Endometrial microvascular endothelial cells (primary cell): ENCODE results near the gene POLD1. TPM values are rescaled to one million over a fixed set of nuclear protein-coding genes. Genes with fewer than 3 reads are reported as not detected.
"Not testable (repeated sequence)": the region's sequence is repeated elsewhere in the genome, so short reads cannot be mapped to it uniquely, and the experiment has no call there.

Experiments used
- in situ Hi-C: cut with HindIII; loops from 2 replicates; pipeline ENCODE4 v1.10.0; 2017; ENCODE audit warnings: low sequenced_read_pairs, low pct_unique_long_range_greater_than_20kb; ENCODE audit errors: inconsistent ontology term
- total RNA-seq: library from RNA; depleted of rRNA; stranded (reverse); fragments of >200 nt; gene quantifications from one replicate; pipeline ENCODE4 v1.2.3, GENCODE V29; 2015; ENCODE audit errors: inconsistent ontology term

POLD1 gene
- total RNA-seq, 1 donor from 2014 or later, result 63.2 TPM

DNA sequence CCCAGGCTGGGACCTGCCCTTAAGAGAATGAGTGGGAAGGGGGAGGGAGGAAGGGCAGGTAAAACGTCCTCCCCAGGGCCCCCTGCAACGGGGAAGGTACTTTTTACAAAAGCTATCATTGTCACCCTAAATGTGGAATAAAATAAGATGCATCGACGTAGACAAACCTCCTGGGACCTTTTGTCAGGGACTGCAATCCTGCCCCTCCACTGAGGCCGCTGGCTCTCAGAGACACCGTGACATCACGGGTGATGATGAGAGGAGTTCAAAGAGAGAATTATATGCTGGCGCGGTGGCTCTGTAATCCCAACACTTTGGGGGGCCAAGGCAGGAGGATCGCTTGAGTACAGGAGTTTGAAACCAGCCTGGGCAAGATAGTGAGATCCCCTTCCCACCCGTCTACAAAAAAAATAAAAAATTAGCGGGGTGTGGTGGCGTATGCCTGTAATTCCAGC is 46.8 kb downstream of the POLD1 start:
- in situ Hi-C loops, result no loop called here

DNA sequence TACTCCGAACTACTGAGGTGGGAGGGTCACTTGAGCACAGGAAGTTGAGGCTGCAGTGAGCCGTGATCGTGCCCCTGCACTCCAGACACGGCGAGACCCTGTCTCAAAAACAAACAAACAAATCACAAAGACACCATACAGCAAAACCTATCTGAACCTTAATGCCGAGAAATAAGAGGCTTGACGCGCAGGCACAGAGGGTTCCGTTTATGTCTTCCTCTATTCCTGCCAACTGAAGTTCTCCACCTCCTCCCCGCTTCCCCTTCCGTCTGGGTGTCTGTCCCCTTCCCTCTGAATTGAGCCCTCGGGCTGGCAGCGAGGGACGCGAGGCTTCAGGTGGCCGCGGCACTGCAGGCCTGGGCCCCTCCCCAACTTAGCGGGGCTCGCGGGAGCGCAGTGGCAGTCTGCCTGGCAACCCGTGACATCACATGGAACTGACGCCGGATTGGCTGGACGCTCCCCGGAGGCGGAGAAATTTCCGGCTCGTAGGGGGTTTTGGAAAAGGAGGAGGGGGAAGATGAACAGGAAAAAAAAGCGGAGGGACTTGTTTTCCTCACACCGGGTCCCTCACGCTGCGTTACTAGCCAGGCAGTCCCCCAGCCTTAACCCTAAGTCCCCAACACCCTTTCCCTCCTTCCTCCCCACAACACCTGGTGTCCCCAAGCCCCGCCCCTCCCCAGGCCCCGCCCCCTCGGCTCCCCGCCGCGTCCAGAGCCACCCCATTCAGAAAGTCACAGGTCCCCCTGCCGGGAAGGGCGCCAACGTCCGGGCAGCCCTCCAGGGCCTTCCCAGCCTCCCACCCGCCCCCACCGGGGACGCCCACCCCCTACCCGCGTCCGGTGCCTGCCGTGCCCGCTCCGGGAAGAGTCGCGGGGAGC is 47.4 kb downstream of the POLD1 start:
- in situ Hi-C loops, result no loop called here

DNA sequence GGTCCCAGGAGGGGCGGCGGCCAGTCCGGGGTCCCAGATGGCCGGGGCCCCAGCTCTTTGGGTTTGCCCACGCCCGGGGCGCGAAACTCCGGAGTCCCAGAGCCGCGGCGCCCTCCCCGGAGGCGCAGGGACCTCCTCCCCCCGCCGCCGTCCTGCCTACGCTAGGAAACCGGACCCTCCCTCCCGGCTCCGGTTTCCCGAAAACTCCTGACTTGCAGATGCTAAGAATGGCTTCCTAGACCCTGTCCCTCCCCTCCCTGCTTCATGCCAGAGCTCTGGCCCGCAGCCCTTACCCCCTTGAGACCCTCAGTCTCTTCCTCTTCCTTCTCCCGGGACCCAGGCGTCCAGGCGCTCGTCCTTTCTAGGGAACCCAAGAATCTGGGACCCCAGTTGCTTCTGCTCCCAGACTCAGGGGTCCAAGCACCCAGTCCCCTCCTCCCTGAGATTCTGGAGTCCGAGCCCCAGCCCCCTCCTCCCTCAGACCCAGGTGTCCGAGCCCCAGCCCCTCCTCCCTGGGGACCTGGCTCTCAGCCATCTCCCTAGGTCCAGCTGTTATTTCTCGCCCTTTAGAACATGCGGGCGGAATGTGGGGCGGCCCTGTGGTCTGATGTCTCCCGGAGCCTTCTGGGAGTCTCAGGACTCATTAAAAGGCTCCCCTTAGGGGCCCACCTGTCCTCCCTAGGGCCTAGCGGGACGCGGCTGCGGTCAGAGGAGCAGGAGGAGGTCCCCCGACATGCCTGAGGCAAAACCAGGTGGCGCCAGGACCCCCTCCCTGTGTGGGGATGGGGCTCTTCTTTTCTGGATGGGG is 48.3 kb downstream of the POLD1 start, which contains the start of gene MYBPC2:
Gene MYBPC2, plus strand, starts transcription at position 672 of the 808 bp plus-strand sequence. Its CDS starts 62 bp downstream, at position 734.
- in situ Hi-C loops, result no loop called here

DNA sequence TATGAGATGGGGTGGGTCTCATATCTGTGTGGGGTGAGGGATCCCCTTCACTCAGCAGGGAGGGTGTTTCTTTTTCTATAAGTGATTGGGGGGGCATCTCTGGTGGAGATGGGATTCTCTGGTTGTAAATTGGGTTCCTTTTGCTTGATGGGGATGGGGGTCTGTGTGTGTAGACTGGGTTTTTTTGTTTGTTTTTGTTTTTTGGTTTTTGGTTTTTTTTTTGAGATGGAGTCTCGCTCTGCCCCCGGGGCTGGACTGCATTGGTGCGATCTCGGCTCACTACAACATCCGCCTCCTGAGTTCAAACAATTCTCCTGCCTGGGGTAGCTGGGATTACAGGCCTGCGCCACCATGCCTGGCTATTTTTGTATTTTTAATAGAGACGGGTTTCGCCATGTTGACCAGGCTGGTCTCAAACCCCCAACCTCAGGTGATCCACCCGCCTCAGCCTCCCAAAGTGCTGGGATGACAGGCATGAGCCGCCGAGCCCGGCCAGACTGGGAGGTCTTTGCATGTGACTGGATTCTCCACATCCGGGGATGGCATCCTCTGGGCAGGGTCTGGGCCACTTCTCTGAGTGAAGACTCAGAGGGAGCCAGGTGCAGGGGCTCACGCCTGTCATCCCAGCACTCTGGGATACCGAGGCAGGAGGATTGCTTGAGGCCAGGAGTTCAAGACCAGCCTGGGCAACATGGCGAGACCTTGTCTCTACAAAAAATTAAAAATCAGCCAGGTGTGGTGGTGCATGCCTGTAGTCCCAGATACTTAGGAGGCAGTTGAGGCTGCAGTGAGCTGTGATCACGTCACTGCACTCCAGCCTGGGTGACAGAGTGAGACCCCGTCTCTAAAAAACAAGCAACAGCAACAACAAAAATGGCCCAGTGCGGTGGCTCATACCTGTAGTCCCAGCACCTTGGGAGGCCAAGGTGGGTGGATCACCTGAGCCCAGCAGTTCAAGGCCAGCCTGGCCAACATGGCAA is 49.3 kb downstream of the POLD1 start:
- in situ Hi-C loops, result no loop called here

DNA sequence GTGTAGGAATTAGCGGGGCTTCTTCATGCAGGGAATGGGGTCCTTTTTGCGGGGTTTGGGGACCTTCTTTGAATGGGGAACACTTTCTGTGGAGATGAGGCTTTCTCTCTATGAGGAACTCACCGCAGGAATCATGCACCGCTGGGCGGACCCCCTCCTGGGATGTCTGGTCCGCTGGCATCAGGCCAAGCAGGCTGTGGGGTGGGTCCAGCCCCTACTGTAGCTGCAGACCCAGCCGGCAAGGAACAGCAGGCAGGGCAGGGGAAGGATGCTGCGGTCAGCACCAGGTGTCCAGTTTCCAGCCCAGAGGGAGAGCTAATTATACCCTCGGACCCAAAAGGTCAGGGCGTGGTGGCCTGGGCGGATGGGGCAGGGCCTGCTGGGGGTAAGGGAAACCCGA is 50.4 kb downstream of the POLD1 start:
- in situ Hi-C loops, result no loop called here

DNA sequence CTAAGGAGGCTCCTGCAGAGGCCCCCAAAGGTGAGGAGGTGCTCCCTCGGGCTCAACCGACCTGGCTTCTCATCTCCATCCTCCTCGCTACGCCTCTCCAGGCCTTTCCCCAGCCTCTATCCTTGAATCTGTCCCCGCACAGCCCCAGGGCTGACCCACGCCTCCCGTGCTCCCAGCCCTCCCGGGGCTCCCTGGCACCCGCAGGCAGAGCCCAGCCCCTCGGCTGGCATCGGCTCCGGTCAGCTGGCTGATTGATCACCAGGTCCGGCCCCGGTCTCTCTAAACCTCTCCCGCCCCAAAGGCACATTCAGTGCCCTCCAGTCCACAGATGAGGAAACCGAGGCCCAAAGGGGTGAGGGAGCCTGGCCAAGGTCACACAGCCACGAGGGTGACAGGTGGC is 51.1 kb downstream of the POLD1 start:
- in situ Hi-C loops, result no loop called here

DNA sequence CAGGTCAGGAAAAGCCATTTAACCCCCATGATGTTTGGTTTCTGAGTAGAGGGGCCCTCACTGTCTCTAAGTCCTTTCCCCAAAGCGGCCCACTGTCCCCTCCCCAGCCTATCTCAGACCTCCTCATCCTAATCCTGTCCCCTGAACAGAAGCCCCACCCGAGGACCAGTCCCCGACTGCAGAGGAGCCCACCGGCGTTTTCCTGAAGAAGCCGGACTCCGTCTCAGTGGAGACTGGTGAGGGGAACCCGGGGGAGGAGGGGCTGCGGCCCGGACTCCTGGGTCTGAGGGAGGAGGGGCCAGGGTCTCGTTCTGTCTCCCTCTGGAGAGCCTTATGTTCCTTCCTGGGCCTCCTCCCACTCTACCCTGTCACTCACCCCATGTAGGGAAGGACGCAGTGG is 51.5 kb downstream of the POLD1 start:
- in situ Hi-C loops, result no loop called here

DNA sequence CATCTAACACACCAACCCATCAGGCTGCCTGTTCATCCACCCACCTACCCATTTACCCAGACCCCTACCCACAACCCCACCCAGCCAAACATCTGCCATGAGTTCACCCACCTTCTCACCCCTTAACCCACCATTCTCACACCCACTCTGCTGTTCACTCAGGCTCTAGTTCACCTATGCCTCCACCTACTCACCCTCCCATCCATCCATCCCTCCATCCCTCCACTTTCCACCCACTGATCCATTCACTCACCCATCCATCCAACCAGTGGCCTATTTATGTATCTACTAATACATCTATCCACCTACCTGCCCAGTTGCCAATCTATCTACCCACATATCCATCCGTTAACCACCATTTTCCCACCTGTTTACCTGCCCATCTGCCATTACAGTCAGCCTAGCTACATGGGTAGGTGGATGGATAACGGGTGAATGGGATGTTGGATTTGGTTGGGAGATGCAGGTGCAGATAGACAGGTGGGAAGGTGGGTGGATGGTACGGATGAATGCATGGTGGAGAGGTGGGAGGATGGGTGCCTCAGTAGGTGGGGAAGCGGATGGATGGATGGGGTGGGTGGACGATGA is 53.8 kb downstream of the POLD1 start:
- in situ Hi-C loops, result no loop called here

DNA sequence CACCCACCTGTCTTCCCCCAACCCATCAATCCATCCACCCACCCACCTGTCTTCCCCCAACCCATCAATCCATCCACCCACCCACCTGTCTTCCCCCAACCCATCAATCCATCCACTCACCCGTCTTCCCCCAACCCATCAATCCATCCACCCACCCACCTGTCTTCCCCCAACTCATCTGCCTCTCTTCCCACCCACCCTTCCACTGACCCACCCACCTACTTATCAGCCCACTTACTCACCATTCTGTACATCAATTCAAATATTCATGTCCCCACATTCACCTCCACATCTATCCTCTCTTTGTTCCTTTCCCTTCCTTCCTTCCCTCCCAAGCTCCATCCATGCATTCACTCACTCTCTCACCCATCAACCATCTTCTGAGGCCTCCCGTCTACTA is 55.0 kb downstream of the POLD1 start:
- in situ Hi-C loops, result not testable (repeated sequence)

DNA sequence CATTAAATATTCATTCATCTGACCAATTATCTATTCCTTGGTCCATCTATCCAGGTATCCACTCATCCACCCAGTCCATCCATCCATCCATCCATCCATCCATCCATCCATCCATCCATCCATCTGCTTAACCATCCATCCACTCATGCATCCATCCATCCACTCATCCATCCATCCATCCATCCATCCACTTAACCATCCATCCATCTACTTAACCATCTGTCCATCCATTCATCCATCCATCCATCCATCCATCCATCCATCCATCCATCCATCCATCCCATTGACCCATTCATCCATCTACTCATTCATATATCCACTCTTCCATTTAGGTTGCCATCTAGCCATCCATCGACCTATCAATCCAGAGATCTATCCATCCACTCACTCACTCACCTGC is 59.9 kb downstream of the POLD1 start:
- in situ Hi-C loops, result no loop called here

DNA sequence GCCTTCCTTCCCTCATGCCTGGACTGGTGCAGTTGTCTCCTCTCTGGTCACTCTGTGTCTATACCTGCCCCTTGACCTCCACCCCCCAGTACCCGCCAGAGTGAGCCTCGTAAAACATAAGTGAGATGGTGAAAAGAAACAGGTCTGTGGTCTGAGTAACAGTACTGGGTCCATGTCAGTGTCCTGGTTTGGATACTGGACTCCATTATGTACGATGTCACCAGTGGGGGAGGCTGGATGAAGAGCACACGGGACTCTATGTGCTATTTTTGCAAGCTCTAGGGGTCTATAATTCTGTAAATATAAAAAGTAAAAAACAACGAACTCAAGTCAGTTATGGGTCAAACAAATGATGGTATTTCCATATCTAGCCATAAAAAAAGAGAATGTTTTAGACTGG is 62.9 kb downstream of the POLD1 start:
- in situ Hi-C loops, result no loop called here

DNA sequence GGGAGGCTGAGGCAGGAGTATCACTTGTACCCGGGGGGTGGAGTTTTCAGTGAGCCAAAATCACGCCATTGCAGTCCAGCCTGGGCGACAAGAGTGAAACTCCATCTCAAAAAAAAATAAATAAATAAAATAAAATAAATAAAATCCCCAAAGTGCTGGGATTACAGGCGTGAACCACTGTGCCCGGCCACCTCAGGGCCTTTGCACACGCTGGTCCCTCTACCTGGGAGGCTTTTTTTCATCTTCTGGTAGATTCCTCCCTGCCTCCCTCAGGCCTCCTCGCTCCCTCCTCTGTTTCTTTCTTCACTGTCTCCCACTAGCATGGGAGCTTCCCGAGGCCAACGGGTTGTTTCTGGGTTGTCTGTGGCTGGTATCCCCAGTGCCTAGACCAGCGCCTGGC is 63.6 kb downstream of the POLD1 start:
- in situ Hi-C loops, result no loop called here

DNA sequence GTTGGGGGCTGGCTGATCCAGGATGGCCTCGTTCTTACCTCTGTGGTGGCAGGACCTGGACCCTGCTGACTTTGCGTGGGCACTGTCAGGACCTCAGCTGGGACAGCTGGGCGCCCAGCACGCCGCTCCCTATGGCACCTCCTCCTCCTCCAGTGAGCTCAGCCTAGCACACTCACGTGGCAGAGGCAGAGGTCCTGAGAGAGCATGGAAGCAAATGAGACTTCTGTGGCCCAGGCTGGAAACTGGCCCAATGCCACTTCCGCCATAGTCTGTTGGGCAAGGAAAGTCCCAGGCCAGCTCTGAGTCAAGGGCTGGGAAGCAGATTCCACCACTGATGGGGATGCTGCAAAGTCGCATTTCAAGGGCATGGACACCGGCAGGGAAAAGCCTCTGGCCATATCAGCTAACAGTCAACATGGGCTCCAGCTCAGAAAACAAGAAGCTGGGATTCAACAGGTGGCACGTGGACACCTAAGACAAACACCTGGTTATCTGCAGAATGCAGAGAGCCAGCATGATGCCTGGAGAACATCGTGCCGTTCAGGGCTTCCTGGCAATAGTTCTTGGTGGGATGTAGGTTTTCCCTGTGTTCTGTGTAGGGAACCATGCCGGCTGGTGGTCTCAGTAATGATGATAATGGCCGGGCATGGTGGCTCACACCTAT is 65.2 kb downstream of the POLD1 start:
- in situ Hi-C loops, result no loop called here

DNA sequence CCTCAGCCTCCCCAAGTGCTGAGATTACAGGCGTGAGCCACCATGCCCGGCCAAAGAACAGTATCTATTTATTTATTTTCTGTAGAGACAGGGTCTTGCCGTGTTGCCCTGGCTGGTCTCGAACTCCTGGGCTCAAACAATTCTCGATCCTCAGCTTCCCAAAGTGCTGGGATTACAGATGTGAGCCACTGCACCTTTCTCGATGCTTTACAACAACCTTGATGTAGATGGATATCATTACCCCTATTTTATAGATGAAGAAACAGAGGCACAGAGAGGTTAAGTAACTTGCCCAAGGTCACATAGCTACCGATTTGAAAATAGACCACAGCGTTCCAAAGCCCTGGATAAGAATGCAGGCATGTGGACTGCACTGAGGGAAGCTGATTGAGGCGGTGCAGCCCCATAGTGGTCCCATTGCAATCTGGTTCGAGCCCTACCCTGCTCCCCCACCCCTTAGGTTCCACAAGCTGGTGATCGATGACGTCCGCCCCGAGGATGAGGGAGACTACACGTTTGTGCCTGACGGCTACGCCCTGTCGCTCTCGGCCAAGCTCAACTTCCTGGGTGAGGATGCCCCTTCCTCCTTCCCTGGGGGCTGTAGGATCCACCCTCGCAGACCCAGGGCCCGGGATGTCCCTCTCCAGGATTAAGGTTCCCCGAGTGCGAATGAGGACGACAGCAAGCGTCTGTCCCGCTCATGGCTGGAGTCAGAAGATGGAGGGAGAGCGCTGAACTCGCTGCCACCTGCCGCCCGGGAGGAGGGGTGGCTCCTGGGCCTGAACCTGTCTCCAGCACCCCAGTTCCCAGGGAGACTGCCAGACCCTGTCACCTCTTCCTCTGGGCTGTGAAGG is 66.4 kb downstream of the POLD1 start:
- in situ Hi-C loops, result no loop called here

DNA sequence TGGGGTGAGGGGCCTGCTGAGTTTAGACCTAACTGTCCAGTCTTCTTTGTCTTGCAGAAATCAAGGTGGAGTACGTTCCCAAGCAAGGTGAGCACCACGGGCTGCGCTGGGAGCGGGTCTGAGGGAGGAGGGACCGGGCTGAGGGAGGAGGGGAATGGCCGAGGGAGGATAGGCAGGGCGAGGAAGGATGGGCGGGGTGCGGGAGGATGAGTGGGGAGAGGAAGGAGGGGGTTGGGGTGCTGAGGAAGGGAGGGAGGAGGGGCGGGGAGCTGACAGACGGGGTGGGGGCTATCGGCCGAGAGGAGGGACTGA is 67.0 kb downstream of the POLD1 start:
- in situ Hi-C loops, result no loop called here

DNA sequence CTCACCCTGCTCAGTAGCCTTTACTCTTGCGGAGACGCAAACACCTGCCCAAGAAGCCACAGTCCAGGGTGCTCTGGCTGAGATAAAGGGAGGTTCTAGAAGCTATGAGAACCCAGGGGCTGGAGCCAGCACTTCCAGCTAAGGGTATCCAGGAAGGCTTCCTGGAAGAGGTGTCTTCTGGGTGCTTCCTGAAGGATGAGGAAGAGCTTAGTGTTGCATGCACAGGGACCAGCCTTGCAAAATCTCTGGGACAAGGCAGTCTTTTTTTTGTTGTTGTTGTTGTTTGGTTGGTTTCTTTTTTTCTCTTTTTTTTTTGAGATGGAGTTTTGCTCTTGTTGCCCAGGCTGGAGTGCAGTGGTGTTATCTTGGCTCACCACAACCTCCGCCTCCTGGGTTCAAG is 69.1 kb downstream of the POLD1 start:
- in situ Hi-C loops, result no loop called here

DNA sequence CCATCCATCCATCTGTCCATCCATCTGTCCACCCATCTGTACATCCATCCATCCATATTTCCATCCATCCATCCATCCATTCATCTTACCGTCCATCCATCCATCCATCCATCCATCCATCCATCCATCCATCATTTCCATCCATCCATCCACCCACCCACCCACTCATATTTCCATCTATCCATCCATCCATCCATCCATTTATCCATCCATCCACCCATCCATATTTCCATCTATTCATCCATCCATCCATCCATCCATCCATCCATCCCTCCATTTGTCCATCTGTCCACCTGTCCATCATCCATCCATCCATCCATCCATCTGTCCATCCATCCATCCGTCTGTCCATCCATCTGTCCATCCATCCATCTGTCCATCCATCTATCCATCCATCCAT is 71.8 kb downstream of the POLD1 start:
- in situ Hi-C loops, result no loop called here
